SK-N-SH (cell line): ENCODE results near the gene PNKD. TPM values are rescaled to one million over a fixed set of nuclear protein-coding genes. Genes with fewer than 3 reads are reported as not detected.

Source experiments
- CTCF ChIA-PET: fragments of 300-600, 350-600 bp; formaldehyde crosslinking; extraction: SDS; loops from one replicate; lab custom pipeline; 2021; lab: Yijun Ruan, JAX
- POLR2A ChIA-PET: fragments of 350-600 bp; sonication (Branson Sonifier 250); formaldehyde crosslinking; extraction: SDS; loops from one replicate; lab custom pipeline; 2020; ENCODE audit warnings: antibody characterized with exemption, inconsistent platforms; lab: Yijun Ruan, JAX
- DNase-seq: peaks from one replicate; pipeline ENCODE4 v3.0.0; 2012
- H2AFZ ChIP-seq: fragments of 200-600 bp; sonication (generic); 2 replicates; pipeline ENCODE4 v1.8.1; 2016; ENCODE audit warnings: antibody characterized with exemption, mild to moderate bottlenecking, low read depth
- H3F3A ChIP-seq: fragments of 200-600 bp; sonication (generic); replicated peaks from 2 replicates; pipeline ENCODE3; 2016; ENCODE audit warnings: antibody characterized with exemption, mild to moderate bottlenecking; ENCODE audit not compliant: insufficient read depth
- H3K27ac ChIP-seq, 2 experiments: fragments of 200-500 bp in 1 of 2; fragments of 200-600 bp in 1 of 2; sonication (Bioruptor generic) in 1 of 2; sonication (generic), shearing (Covaris generic) in 1 of 2; 2 replicates each; pipeline versions ENCODE4 v1.5.1 to v1.6.1; 2014 to 2016; ENCODE audit warnings: low read depth in 2 of 2, inconsistent platforms in 1 of 2, low read length in 1 of 2, mild to moderate bottlenecking in 1 of 2, mixed read lengths in 1 of 2
- H3K27me3 ChIP-seq: fragments of 200-600 bp; sonication (generic), shearing (Covaris generic); 2 replicates; pipeline ENCODE4 v1.6.1; 2016; ENCODE audit warnings: mixed run types; ENCODE audit not compliant: insufficient read depth
- H3K36me3 ChIP-seq, 2 experiments: fragments of 200-500 bp in 1 of 2; fragments of 200-600 bp in 1 of 2; sonication (Bioruptor generic) in 1 of 2; sonication (generic) in 1 of 2; replicated peaks in 1 of 2; 2 replicates each; pipeline versions ENCODE3 to v1.5.1; 2014 to 2016; ENCODE audit warnings: low read length in 1 of 2, mild to moderate bottlenecking in 1 of 2; ENCODE audit not compliant: insufficient read depth in 2 of 2, control insufficient read depth in 1 of 2
- H3K4me1 ChIP-seq, 2 experiments: fragments of 200-500 bp in 1 of 2; fragments of 200-600 bp in 1 of 2; sonication (Bioruptor generic) in 1 of 2; sonication (generic), shearing (Covaris generic) in 1 of 2; 2 replicates each; pipeline versions ENCODE4 v1.5.1 to v1.6.1; 2014 to 2016; ENCODE audit warnings: low read depth in 1 of 2, low read length in 1 of 2, mixed run types in 1 of 2; ENCODE audit not compliant: insufficient read depth in 2 of 2, control insufficient read depth in 1 of 2
- H3K4me2 ChIP-seq: fragments of 200-600 bp; sonication (generic), shearing (Covaris generic); 2 replicates; pipeline ENCODE4 v1.6.1; 2017; ENCODE audit warnings: mixed run types
- H3K4me3 ChIP-seq, 2 experiments: fragments of 200-500 bp in 1 of 2; fragments of 200-600 bp in 1 of 2; sonication (Bioruptor generic) in 1 of 2; sonication (generic), shearing (Covaris generic) in 1 of 2; 2 replicates each; pipeline versions ENCODE4 v1.5.1 to v1.8.1; 2014 to 2016; ENCODE audit warnings: low read depth in 2 of 2, inconsistent platforms in 1 of 2, low read length in 1 of 2, mild to moderate bottlenecking in 1 of 2, mixed read lengths in 1 of 2, moderate library complexity in 1 of 2
- H3K79me2 ChIP-seq: fragments of 200-600 bp; sonication (generic); 2 replicates; pipeline ENCODE4 v1.8.1; 2017; ENCODE audit warnings: mild to moderate bottlenecking; ENCODE audit not compliant: insufficient read depth
- H3K9ac ChIP-seq: fragments of 200-600 bp; sonication (generic); 2 replicates; pipeline ENCODE4 v1.6.1; 2017; ENCODE audit warnings: mixed run types
- H3K9me2 ChIP-seq: fragments of 200-600 bp; sonication (generic); 2 replicates; pipeline ENCODE4 v1.6.1; 2017; ENCODE audit warnings: mixed run types
- H3K9me3 ChIP-seq: fragments of 200-600 bp; sonication (generic); 2 replicates; pipeline ENCODE4 v1.6.1; 2017; ENCODE audit warnings: mixed run types, mild to moderate bottlenecking, moderate library complexity
- H4K20me1 ChIP-seq: fragments of 200-600 bp; sonication (generic); 2 replicates; pipeline ENCODE4 v1.6.1; 2017; ENCODE audit warnings: mild to moderate bottlenecking, mixed run types; ENCODE audit not compliant: insufficient read depth
- CHD2 ChIP-seq: fragments of 150-350 bp; IDR thresholded peaks from 2 replicates; pipeline ENCODE4 v1.6.1; 2018; ENCODE audit warnings: low read length; ENCODE audit not compliant: partially characterized antibody
- ELF1 ChIP-seq: IDR thresholded peaks from 2 replicates; pipeline ENCODE4 v1.4.0; 2012
- FOXJ3 ChIP-seq: sonication (generic); formaldehyde crosslinking; IDR thresholded peaks from 2 replicates; pipeline ENCODE4 v1.5.1; 2020; ENCODE audit warnings: mild to moderate bottlenecking, missing genetic modification reagents
- GATA2 ChIP-seq: sonication (generic); formaldehyde crosslinking; IDR thresholded peaks from 2 replicates; pipeline ENCODE4 v1.5.0; 2020; ENCODE audit warnings: mild to moderate bottlenecking, missing genetic modification reagents
- JUND ChIP-seq: IDR thresholded peaks from 2 replicates; pipeline ENCODE4 v1.4.0; 2012
- MEF2A ChIP-seq: IDR thresholded peaks from 2 replicates; pipeline ENCODE4 v1.4.0; 2012; ENCODE audit warnings: low read depth, borderline replicate concordance
- RAD21 ChIP-seq: IDR thresholded peaks from 2 replicates; pipeline ENCODE4 v1.6.1; 2012; ENCODE audit warnings: mild to moderate bottlenecking, low read length
- RFX5 ChIP-seq: IDR thresholded peaks from 2 replicates; pipeline ENCODE4 v1.6.1; 2012; ENCODE audit warnings: mild to moderate bottlenecking, improper control_type of control experiment, low read length
- SMC3 ChIP-seq: IDR thresholded peaks from 2 replicates; pipeline ENCODE4 v1.6.1; 2012; ENCODE audit warnings: low read depth, low read length, improper control_type of control experiment
- TAF1 ChIP-seq: IDR thresholded peaks from 2 replicates; pipeline ENCODE4 v1.6.1; 2012; ENCODE audit warnings: low read depth, mild to moderate bottlenecking, low read length, moderate library complexity, borderline replicate concordance
- TCF12 ChIP-seq: IDR thresholded peaks from 2 replicates; pipeline ENCODE4 v1.4.0; 2012
- USF2 ChIP-seq: fragments of 150-350 bp; IDR thresholded peaks from 2 replicates; pipeline ENCODE4 v1.6.1; 2017; ENCODE audit warnings: antibody characterized with exemption, low read length, low read depth, borderline replicate concordance
- ZBTB33 ChIP-seq: IDR thresholded peaks from 2 replicates; pipeline ENCODE4 v1.4.0; 2012; ENCODE audit warnings: low read depth, borderline replicate concordance
- WGBS: methylation state at CpG from one replicate; pipeline ENCODE4 v1.1.6; 2017; ENCODE audit warnings: low lambda C conversion rate; 5-methylcytosine and 5-hydroxymethylcytosine counted together
- polyA plus RNA-seq, 3 experiments: library from polyadenylated mRNA; depleted of rRNA; stranded (reverse); fragments of >200 nt; gene quantifications; 2 replicates each; pipeline ENCODE4 v1.2.3, GENCODE V29; 2012
- TF ChIP-seq, protein P1 (sequence below): IDR thresholded peaks from 2 replicates; pipeline ENCODE4 v1.4.0; 2012; ENCODE audit warnings: low read depth, borderline replicate concordance

PNKD gene
- polyA plus RNA-seq, 1 of the 3 experiments (the other 2 are of a cell fraction): 101 TPM

- H3K27me3 ChIP-seq: no peaks in the 10 kb centered on the region
- H3K27ac ChIP-seq: no peak overlapping the region
- peaks cover 13 to 17% of the 10 kb centered on the region in 2 experiments; a peak in 3 of 4 replicates for H3K4me1 ChIP-seq
- no peaks in the 10 kb centered on the region for H3K9me3 ChIP-seq
- 72% methylated on average over 10 of the region's 12 CpGs for WGBS
- no peaks in the 10 kb centered on the region for H3K79me2 ChIP-seq
- H2AFZ ChIP-seq: no peak overlapping the region
- H3K36me3 ChIP-seq: no peaks in the 10 kb centered on the region
- DNase-seq: no peak
- no peak for TF ChIP-seq SMC3
- no peak for TF ChIP-seq MEF2A
- no peak for TF ChIP-seq RAD21
- TF ChIP-seq ELF1: no peak
- TF ChIP-seq, protein P1, sequence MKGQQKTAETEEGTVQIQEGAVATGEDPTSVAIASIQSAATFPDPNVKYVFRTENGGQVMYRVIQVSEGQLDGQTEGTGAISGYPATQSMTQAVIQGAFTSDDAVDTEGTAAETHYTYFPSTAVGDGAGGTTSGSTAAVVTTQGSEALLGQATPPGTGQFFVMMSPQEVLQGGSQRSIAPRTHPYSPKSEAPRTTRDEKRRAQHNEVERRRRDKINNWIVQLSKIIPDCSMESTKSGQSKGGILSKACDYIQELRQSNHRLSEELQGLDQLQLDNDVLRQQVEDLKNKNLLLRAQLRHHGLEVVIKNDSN: no peak
- no peak for TF ChIP-seq USF2
- no peak for TF ChIP-seq CHD2
- TF ChIP-seq ZBTB33: no peak
- no peak for TF ChIP-seq JUND
- TF ChIP-seq GATA2 (CRISPR knock-in tag): no peak
- no peak for TF ChIP-seq TCF12
- no peak for TF ChIP-seq TAF1
- TF ChIP-seq RFX5: no peak
- no peak for TF ChIP-seq FOXJ3 (CRISPR knock-in tag)
- H3K9ac ChIP-seq: no peak overlapping the region
- ChIA-PET POLR2A (no interaction called here), CTCF (interaction anchor here (0.6 to 2.0 kb wide), 8 partner anchors 9 to 66 kb away, joined by 3 to 11 read pairs (median 3); partner anchors contain the start of gene CATIP)
- no peaks in the 10 kb centered on the region for H3K9me2 ChIP-seq
- no peaks in the 10 kb centered on the region for H4K20me1 ChIP-seq
- H3K4me2 ChIP-seq: no peak overlapping the region
- no peak overlapping the region for H3K4me3 ChIP-seq
- H3F3A ChIP-seq: peaks cover 14% of the 10 kb centered on the region
Observed at GRCh38 chr2:218290316-218291261, 20.3 kb downstream of the PNKD start.
